Endothelial cell of umbilical vein (primary cell): ENCODE data around the gene LILRB3. TPM values are rescaled to one million over a fixed set of nuclear protein-coding genes. Genes with fewer than 3 reads are reported as not detected.

Source experiments
- BruUV-seq: library from RNA; stranded (reverse); fragments of 400-500 nt; replicated peaks from 2 replicates; lab custom pipeline; 2021; lab: Mats Ljungman, UMichigan
- CTCF ChIA-PET: fragments of 300-600, 350-600 bp; sonication (Branson Sonifier 250); formaldehyde crosslinking; loops from one replicate; lab custom pipeline; 2021; ENCODE audit warnings: antibody characterized with exemption, inconsistent platforms; lab: Charles Lee
- POLR2A ChIA-PET: fragments of 300-600, 350-600 bp; sonication (Branson Sonifier 250); formaldehyde crosslinking; loops from one replicate; lab custom pipeline; 2021; ENCODE audit warnings: antibody characterized with exemption, inconsistent platforms; lab: Charles Lee
- DNase-seq: peaks from one replicate; pipeline ENCODE4 v3.0.0-alpha.2; 2011; ENCODE audit warnings: low read depth, low spot score
- FAIRE-seq: peaks from 2 replicates; lab custom pipeline; 2011; peaks lifted over from hg19 to GRCh38; lab: Jason Lieb, UNC
- H2AFZ ChIP-seq: 2 replicates; pipeline ENCODE4 v1.6.0; 2012; ENCODE audit warnings: low read depth, low read length, control low read depth, inconsistent platforms
- H3K27ac ChIP-seq: 2 replicates; pipeline ENCODE4 v1.5.1; 2011; ENCODE audit warnings: low read depth, mild to moderate bottlenecking, control low read depth, low read length, moderate library complexity; ENCODE audit not compliant: insufficient read depth
- H3K27me3 ChIP-seq, 2 experiments: 2 replicates each; pipeline versions ENCODE4 v1.6.0 to v1.6.1; 2011; ENCODE audit warnings: low read length in 2 of 2, mixed read lengths in 1 of 2; ENCODE audit not compliant: control insufficient read depth in 2 of 2, insufficient read depth in 2 of 2
- H3K36me3 ChIP-seq, 2 experiments: 2 replicates in 1 of 2; 3 replicates in 1 of 2; pipeline ENCODE4 v1.5.1; 2011; ENCODE audit warnings: low read length in 2 of 2, mild to moderate bottlenecking in 1 of 2, moderate library complexity in 1 of 2; ENCODE audit not compliant: control insufficient read depth in 2 of 2, insufficient read depth in 2 of 2; ENCODE audit errors: extremely low read depth in 1 of 2
- H3K4me1 ChIP-seq: 3 replicates; pipeline ENCODE4 v1.5.1; 2011; ENCODE audit warnings: mild to moderate bottlenecking, low read length; ENCODE audit not compliant: control insufficient read depth, insufficient read depth; ENCODE audit errors: extremely low read depth
- H3K4me2 ChIP-seq: 2 replicates; pipeline ENCODE4 v1.6.1; 2011; ENCODE audit warnings: low read length, control low read depth, mixed read lengths; ENCODE audit not compliant: insufficient read depth
- H3K4me3 ChIP-seq, 3 experiments: fragments of 200-600 bp in 1 of 3; sonication (generic), shearing (Covaris generic) in 1 of 3; replicated peaks in 1 of 3; 2 replicates each; pipeline ENCODE4 v1.5.1; 2011 to 2016; ENCODE audit warnings: control low read depth in 3 of 3, low read length in 3 of 3, mild to moderate bottlenecking in 2 of 3, inconsistent platforms in 1 of 3, low read depth in 1 of 3, moderate library complexity in 1 of 3; ENCODE audit not compliant: insufficient read depth in 1 of 3
- H3K79me2 ChIP-seq: 2 replicates; pipeline ENCODE4 v1.6.0; 2012; ENCODE audit warnings: low read length, inconsistent platforms; ENCODE audit not compliant: control insufficient read depth, insufficient read depth
- H3K9ac ChIP-seq: replicated peaks from 2 replicates; pipeline ENCODE3; 2011; ENCODE audit warnings: low read length, control low read depth; ENCODE audit not compliant: insufficient read depth; ENCODE audit errors: extremely low read depth
- H3K9me1 ChIP-seq: replicated peaks from 3 replicates; pipeline ENCODE4 v1.6.0; 2011; ENCODE audit warnings: mild to moderate bottlenecking, low read length; ENCODE audit not compliant: control insufficient read depth, insufficient read depth; ENCODE audit errors: extremely low read depth
- H3K9me3 ChIP-seq: replicated peaks from 2 replicates; pipeline ENCODE4 v1.5.1; 2012; ENCODE audit warnings: low read length, inconsistent platforms; ENCODE audit not compliant: control insufficient read depth, insufficient read depth
- H4K20me1 ChIP-seq: replicated peaks from 2 replicates; pipeline ENCODE3; 2011; ENCODE audit warnings: mild to moderate bottlenecking, low read length; ENCODE audit not compliant: control insufficient read depth, insufficient read depth; ENCODE audit errors: extremely low read depth
- CTCF ChIP-seq, 2 donors: IDR thresholded peaks; 1 replicate in 1 of 2; 2 replicates in 1 of 2; pipeline ENCODE4 v1.5.1; 2011; ENCODE audit warnings: low read length in 2 of 2, mild to moderate bottlenecking in 2 of 2, moderate library complexity in 2 of 2, control low read depth in 1 of 2, inconsistent platforms in 1 of 2, low read depth in 1 of 2; ENCODE audit not compliant: insufficient read depth in 1 of 2; ENCODE audit errors: extremely low read depth in 1 of 2
- EZH2 ChIP-seq: IDR thresholded peaks from 2 replicates; pipeline ENCODE4 v1.6.1; 2012; ENCODE audit warnings: borderline replicate concordance, low read depth, mild to moderate bottlenecking, moderate library complexity, low read length, inconsistent platforms; ENCODE audit not compliant: severe bottlenecking
- FOS ChIP-seq: IDR thresholded peaks from 2 replicates; pipeline ENCODE4 v1.6.1; 2011; ENCODE audit warnings: mild to moderate bottlenecking, low read length, moderate library complexity, borderline replicate concordance; ENCODE audit not compliant: insufficient read depth
- GATA2 ChIP-seq: IDR thresholded peaks from 2 replicates; pipeline ENCODE4 v1.7.0; 2011; ENCODE audit warnings: low read depth, mild to moderate bottlenecking, moderate library complexity, mixed read lengths, low read length; ENCODE audit not compliant: insufficient read length, insufficient read depth
- JUN ChIP-seq: IDR thresholded peaks from 2 replicates; pipeline ENCODE4 v1.6.1; 2011; ENCODE audit warnings: borderline replicate concordance, low read depth; ENCODE audit not compliant: insufficient read length, insufficient read depth
- MYC ChIP-seq: IDR thresholded peaks from one replicate; pipeline ENCODE4 v1.6.1; 2011; ENCODE audit warnings: mild to moderate bottlenecking, low read depth, low read length
- POLR2A ChIP-seq: IDR thresholded peaks from 2 replicates; pipeline ENCODE4 v1.6.1; 2012; ENCODE audit warnings: low read depth, mild to moderate bottlenecking, control low read depth, low read length
- POLR2AphosphoS5 ChIP-seq: IDR thresholded peaks from 2 replicates; pipeline ENCODE4 v1.6.1; 2012; ENCODE audit warnings: low read depth, mild to moderate bottlenecking, control low read depth, low read length, moderate library complexity; ENCODE audit not compliant: insufficient read depth
- dilution Hi-C: fragments of 300-500 bp; cut with MboI; formaldehyde crosslinking; loops from one replicate; pipeline ENCODE4 v1.15.0; 2019; ENCODE audit warnings: low sequenced_read_pairs; ENCODE audit not compliant: extremely low pct_ligation_motif_present
- intact Hi-C: fragments of 100-400 bp; cut with micrococcal nuclease; formaldehyde crosslinking; loops from one replicate; pipeline ENCODE4 v1.10.0; 2022
- polyA plus RNA-seq, 4 experiments: library from polyadenylated mRNA; depleted of rRNA in 3 of 4; stranded (reverse) in 3 of 4; unstranded in 1 of 4; fragments of >200 nt; gene quantifications; 2 replicates each; pipeline versions ENCODE4 v1.2.1 to v1.2.3, GENCODE V29; 2011 to 2012; ENCODE audit warnings: missing spikeins in 1 of 4
- total RNA-seq: library from RNA; stranded (reverse); gene quantifications from 2 replicates; pipeline ENCODE4 v1.2.3, GENCODE V29; 2021
- TF ChIP-seq, protein P1 (sequence below): IDR thresholded peaks from 2 replicates; pipeline ENCODE4 v1.6.1; 2011; ENCODE audit not compliant: insufficient read depth, insufficient read length

Gene LILRB3
- total and polyA plus RNA-seq, 2 donors (not counting 3 experiments of a cell fraction or from before 2014, with no cell fraction given), result not detected

- dilution Hi-C loops, result no loop called here
- TF ChIP-seq POLR2AphosphoS5, result no peak
- TF ChIP-seq JUN, result no peak
- TF ChIP-seq EZH2, result no peak
- no peak for TF ChIP-seq GATA2
- no peak for TF ChIP-seq POLR2A
- TF ChIP-seq FOS, result no peak
- TF ChIP-seq CTCF (IDR thresholded peaks at IDR 0.05; ENCODE audit: extremely low read depth in 1 of 2, insufficient read depth in 1 of 2, low read depth in 1 of 2, low read length in 2 of 2), result no peak
- TF ChIP-seq MYC, result no peak
- TF ChIP-seq, protein P1, sequence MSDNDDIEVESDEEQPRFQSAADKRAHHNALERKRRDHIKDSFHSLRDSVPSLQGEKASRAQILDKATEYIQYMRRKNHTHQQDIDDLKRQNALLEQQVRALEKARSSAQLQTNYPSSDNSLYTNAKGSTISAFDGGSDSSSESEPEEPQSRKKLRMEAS, result no peak
- POLR2A ChIA-PET, result no interaction called here
These were observed 30.8 kb upstream of the LILRB3 start for GRCh38 chr19:54253331-54254194.

More at GRCh38 chr19:54253331-54254194, 30.8 kb upstream of the LILRB3 start:
- no peak overlapping the region for H3K9ac ChIP-seq
- intact Hi-C loops, result no loop called here
- BruUV-seq, result no TSS peak
- H3K79me2 ChIP-seq, result no peaks in the 10 kb centered on the region
- no peaks in the 10 kb centered on the region for H3K36me3 ChIP-seq
- no peaks in the 10 kb centered on the region for H4K20me1 ChIP-seq
- H3K4me1 ChIP-seq, result peaks cover 4% of the 10 kb centered on the region
- no peak overlapping the region for H2AFZ ChIP-seq
- H3K9me3 ChIP-seq, result no peaks in the 10 kb centered on the region
- CTCF ChIA-PET, result interaction anchor here (2.5 kb wide), 1 partner anchor 12 kb away, joined by 15 read pairs; no protein-coding TSS in a partner anchor
- no peak for DNase-seq
- no peaks in the 10 kb centered on the region for H3K9me1 ChIP-seq
- FAIRE-seq, result no peak
- no peaks in the 10 kb centered on the region for H3K27me3 ChIP-seq
- H3K4me3 ChIP-seq, result no peak overlapping the region
- no peak overlapping the region for H3K27ac ChIP-seq
- H3K4me2 ChIP-seq, result no peak overlapping the region
